Psoas muscle (tissue), 8 donors: ENCODE measurements around the gene AP1G2. TPM values are rescaled to one million over a fixed set of nuclear protein-coding genes. Genes with fewer than 3 reads are reported as not detected.

ENCODE experiments used
- ATAC-seq, 4 donors: fragments of 200-7000 bp; cut with Tn5 transposase; one replicate each; pipeline ENCODE4 v1.9.1; 2020; ENCODE audit warnings: moderate library complexity in 3 of 4, mild to moderate bottlenecking in 2 of 4
- DNase-seq, 2 donors: peaks; one replicate each; pipeline ENCODE4 v3.0.0-alpha.2; 2020
- H3K27ac ChIP-seq: fragments of 200-600 bp; one replicate; pipeline ENCODE4 v1.8.0; 2022
- H3K27me3 ChIP-seq, 3 donors: fragments of 200-600 bp in 1 of 3; one replicate each; pipeline versions ENCODE4 v1.6.1 to v1.8.0; 2013 to 2022; ENCODE audit warnings: low read length in 2 of 3, mild to moderate bottlenecking in 2 of 3, moderate library complexity in 1 of 3; ENCODE audit not compliant: insufficient read depth in 3 of 3
- H3K36me3 ChIP-seq, 2 donors: fragments of 200-600 bp in 1 of 2; one replicate each; pipeline versions ENCODE4 v1.6.1 to v1.8.0; 2013 to 2022; ENCODE audit warnings: low read depth in 1 of 2, mild to moderate bottlenecking in 1 of 2, moderate library complexity in 1 of 2; ENCODE audit not compliant: insufficient read depth in 1 of 2
- H3K4me1 ChIP-seq: fragments of 200-600 bp; one replicate; pipeline ENCODE4 v1.8.0; 2022
- H3K4me3 ChIP-seq: fragments of 200-600 bp; one replicate; pipeline ENCODE4 v1.8.0; 2022; ENCODE audit warnings: mild to moderate bottlenecking
- H3K9me3 ChIP-seq: fragments of 200-600 bp; one replicate; pipeline ENCODE4 v1.8.0; 2022
- WGBS, 3 donors: extraction: QIAGEN DNeasy Blood & Tissue Kit; methylation state at CpG; one replicate each; pipeline versions ENCODE4 v1.1.6 to v1.1.7; 2013; 5-methylcytosine and 5-hydroxymethylcytosine counted together
- intact Hi-C, 2 donors: fragments of 100-400 bp; cut with DNase I; formaldehyde crosslinking; loops; one replicate each; pipeline versions ENCODE4 v1.11.0 to v1.14.2; 2022
- polyA plus RNA-seq, 3 donors: library from polyadenylated mRNA; stranded (reverse); fragments of 200-250 nt; gene quantifications; one replicate each; pipeline ENCODE4 v1.2.3, GENCODE V29; 2013
- total RNA-seq, 4 donors: library from RNA; stranded (reverse); fragmentation: NEBNext Ultra II Directional in 2 of 4; extraction: Animal tissue kit (Norgen Biotek cat#: 25700) in 2 of 4; gene quantifications; one replicate each; pipeline versions ENCODE4 v1.2.1 to v1.2.4, GENCODE V29; 2021 to 2023
- TF ChIP-seq, protein P1 (sequence below): fragments of 200-600 bp; IDR thresholded peaks from one replicate; pipeline ENCODE4 v1.8.0; 2022; ENCODE audit warnings: antibody characterized with exemption
- donor health status: healthy with polysubstance abuse.
- donor health status: DM: no; HTN: no; CAD: no; lungs with moderate emphysema.
- donor health status: Bipolar disorder and iron deficiency.
- donor health status: healthy.
- donor health status: DM: yes; HTN: yes; CAD: no.
- donor health status: DM: no; HTN: no; CAD: no.
- donor health status: DM: no; HTN: no; CAD: no.
- donor health status: DM: yes; HTN: yes; CAD: no.

Gene AP1G2
- total and polyA plus RNA-seq, 7 donors: 3.3 to 11.0 (median 5.3) TPM

DNA sequence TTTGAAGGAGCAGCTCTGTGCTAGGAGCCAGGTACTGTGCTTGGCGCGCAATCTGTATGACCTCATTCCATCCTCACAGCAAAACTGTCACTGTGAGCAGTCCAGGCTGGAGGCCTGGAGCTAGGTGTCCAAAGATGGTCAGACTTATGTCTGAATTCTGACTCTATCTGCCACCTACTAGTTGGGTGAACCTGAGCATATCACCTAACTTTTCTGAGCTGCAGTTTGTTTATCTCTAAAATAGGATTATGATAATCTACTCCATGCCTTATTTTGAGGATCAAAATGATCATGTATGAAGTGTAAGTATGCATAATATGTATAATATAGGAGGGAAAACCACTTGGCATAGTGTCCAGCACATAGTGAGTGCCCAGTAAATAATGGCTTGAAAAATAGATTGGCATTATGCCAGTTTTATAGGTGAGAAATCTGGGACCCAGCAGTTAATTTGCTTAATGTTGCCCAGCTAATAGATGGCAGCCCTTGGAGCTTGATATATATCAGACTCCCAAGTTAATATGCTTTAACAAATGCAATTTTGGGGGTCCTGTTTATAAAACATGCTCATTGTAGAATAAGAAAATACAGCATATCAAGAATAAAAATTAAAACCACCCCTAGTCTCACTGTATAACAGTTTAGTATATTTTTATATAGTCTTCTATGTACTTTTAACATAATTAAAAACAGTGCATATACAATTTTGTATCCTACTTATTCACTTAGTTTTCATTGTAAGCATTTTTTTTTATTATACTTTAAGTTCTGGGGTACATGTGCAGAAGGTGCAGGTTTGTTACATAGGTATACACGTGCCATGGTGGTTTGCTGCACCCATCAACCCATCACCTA is 15.5 kb upstream of the AP1G2 start:
- Histone ChIP-seq H3K27me3 (peaks cover 0 to 42% (median 14%) of the 10 kb centered on the region in 3 donors), H3K9me3 (no peaks in the 10 kb centered on the region), H3K36me3 (no peaks in the 10 kb centered on the region), H3K27ac (no peak overlapping the region), H3K4me1 (no peaks in the 10 kb centered on the region), H3K4me3 (no peak overlapping the region)
- WGBS, 3 donors: 83 to 89% (median 86%) methylated on average over 3 of the region's 3 CpGs
- ATAC-seq (no peak), DNase-seq (no peak)
- intact Hi-C loops: no loop called here
- TF ChIP-seq, protein P1, sequence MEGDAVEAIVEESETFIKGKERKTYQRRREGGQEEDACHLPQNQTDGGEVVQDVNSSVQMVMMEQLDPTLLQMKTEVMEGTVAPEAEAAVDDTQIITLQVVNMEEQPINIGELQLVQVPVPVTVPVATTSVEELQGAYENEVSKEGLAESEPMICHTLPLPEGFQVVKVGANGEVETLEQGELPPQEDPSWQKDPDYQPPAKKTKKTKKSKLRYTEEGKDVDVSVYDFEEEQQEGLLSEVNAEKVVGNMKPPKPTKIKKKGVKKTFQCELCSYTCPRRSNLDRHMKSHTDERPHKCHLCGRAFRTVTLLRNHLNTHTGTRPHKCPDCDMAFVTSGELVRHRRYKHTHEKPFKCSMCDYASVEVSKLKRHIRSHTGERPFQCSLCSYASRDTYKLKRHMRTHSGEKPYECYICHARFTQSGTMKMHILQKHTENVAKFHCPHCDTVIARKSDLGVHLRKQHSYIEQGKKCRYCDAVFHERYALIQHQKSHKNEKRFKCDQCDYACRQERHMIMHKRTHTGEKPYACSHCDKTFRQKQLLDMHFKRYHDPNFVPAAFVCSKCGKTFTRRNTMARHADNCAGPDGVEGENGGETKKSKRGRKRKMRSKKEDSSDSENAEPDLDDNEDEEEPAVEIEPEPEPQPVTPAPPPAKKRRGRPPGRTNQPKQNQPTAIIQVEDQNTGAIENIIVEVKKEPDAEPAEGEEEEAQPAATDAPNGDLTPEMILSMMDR: no peak

DNA sequence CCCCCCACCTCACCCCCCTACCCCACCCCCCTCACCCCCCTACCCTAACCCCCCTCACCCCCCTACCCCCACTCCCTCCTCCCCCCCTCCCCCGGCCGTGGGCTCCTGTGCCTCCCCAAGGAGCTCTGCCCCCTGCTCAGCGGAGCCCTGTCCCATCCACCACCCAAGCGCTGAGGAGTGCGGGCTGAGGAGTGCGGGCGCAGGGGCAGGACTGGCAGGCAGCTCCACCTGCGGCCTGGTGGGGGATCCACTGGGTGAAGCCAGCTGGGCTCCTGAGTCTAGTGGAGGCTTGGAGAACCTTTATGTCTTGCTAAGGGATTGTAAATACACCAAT is 13.3 kb upstream of the AP1G2 start:
- Histone ChIP-seq H3K27me3 (peaks cover 0 to 51% (median 33%) of the 10 kb centered on the region in 3 donors), H3K4me3 (no peak overlapping the region)
- WGBS, 3 donors: 90 to 93% (median 91%) methylated on average over 5 to 6 of the region's 8 CpGs

DNA sequence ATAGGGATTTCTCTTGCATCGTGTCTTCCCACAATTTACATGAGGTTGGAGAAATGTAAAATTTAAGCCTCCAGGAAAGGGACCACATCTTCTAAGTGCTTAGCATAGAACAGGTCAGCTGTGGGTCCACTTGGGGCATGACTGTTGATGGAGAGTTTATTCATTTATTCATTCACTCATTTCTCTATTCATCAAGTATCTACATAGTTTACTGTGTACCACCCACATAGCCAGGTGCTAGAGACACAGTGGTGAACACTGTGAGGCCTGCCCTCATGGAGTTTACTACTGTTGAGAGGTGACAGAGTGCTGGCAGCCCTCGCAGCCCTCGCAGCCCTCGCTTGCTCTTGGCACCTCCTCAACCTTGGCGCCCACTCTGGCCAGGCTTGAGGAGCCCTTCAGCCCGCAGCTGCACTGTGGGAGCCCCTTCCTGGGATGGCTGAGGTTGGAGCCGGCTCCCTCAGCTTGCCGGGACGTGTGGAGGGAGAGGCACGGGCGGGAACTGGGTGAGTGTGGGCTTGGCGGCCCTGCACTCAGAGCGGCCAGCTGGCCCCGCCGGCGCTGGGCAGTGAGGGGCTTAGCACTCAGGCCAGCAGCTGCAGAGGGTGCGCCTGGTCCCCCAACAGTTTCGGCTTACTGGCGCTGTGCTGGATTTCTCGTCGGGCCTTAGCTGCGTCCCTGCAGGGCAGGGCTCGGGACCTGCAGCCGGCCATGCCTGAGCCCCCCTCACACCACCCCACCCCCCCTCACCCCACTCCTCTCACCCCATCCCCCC is 12.7 kb upstream of the AP1G2 start:
- ATAC-seq (no peak), DNase-seq (no peak)
- H3K9me3 ChIP-seq: no peaks in the 10 kb centered on the region
- H3K27me3 ChIP-seq: peaks cover 0 to 57% (median 39%) of the 10 kb centered on the region in 3 donors
- H3K36me3 ChIP-seq: no peaks in the 10 kb centered on the region
- H3K4me3 ChIP-seq: no peak overlapping the region
- WGBS, 3 donors: 57 to 67% (median 63%) methylated on average over 21 to 24 of the region's 24 CpGs
- intact Hi-C loops: no loop called here
- TF ChIP-seq, protein P1: no peak
- H3K4me1 ChIP-seq: no peaks in the 10 kb centered on the region
- H3K27ac ChIP-seq: no peak overlapping the region

More for the DNA sequence above, 13.3 kb upstream of the AP1G2 start:
- Histone ChIP-seq H3K27ac (no peak overlapping the region), H3K9me3 (no peaks in the 10 kb centered on the region), H3K36me3 (no peaks in the 10 kb centered on the region), H3K4me1 (no peaks in the 10 kb centered on the region)
- ATAC-seq (no peak), DNase-seq (no peak)
- TF ChIP-seq, protein P1: no peak
- intact Hi-C loops: no loop called here

DNA sequence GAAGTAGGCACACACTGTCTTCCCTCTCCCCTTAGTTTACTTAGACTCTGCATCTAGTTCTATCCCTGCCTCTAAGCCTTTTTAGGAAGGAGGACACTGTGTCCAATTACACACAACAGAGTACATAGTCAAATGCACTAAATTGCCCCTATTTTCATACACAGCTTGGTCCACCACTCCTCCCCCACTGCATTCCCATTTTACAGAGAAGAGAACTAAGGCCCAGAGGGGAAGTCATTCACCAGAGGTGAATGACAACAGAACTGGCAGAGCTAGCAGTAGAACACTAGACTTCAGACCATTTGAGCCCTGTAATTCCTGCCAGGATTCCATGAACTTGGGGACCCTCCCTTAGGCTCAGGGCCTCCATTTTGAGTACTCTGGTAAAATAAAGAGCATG is 12.1 kb upstream of the AP1G2 start:
- Histone ChIP-seq H3K36me3 (no peaks in the 10 kb centered on the region), H3K4me3 (no peak overlapping the region), H3K27ac (no peak overlapping the region), H3K27me3 (peaks cover 0 to 63% (median 41%) of the 10 kb centered on the region in 3 donors), H3K9me3 (no peaks in the 10 kb centered on the region), H3K4me1 (no peaks in the 10 kb centered on the region)
- intact Hi-C loops: no loop called here
- DNase-seq (no peak), ATAC-seq (no peak)
- TF ChIP-seq, protein P1: no peak
